SK-N-SH treated with all-trans-retinoic acid at 6 μM for 48 hours (cell line): ENCODE results near the gene INPP5E.

Source experiments
- ARNTL ChIP-seq: fragments of 450-650 bp; formaldehyde crosslinking; IDR thresholded peaks from 2 replicates; pipeline ENCODE4 v1.5.0; 2020; ENCODE audit warnings: low read depth, mild to moderate bottlenecking, moderate library complexity, borderline replicate concordance
- ESRRG ChIP-seq: fragments of 250-450 bp; sonication (Bioruptor Pico); IDR thresholded peaks from 2 replicates; pipeline ENCODE4 v1.6.1; 2021; ENCODE audit warnings: mild to moderate bottlenecking
- OSR1 ChIP-seq: fragments of 250-450 bp; sonication (Bioruptor Pico); IDR thresholded peaks from 2 replicates; pipeline ENCODE4 v1.8.0; 2022; ENCODE audit warnings: moderate library complexity, mild to moderate bottlenecking, inconsistent platforms
- PATZ1 ChIP-seq: fragments of 250-450 bp; sonication (Bioruptor Pico); IDR thresholded peaks from 2 replicates; pipeline ENCODE4 v1.8.0; 2020; ENCODE audit warnings: mild to moderate bottlenecking, moderate library complexity, borderline replicate concordance
- RARB ChIP-seq: fragments of 250-450 bp; sonication (Bioruptor Pico); IDR thresholded peaks from 2 replicates; pipeline ENCODE4 v1.8.0; 2021; ENCODE audit warnings: mild to moderate bottlenecking, moderate library complexity
- ZFP3 ChIP-seq: fragments of 250-450 bp; sonication (Bioruptor Pico); IDR thresholded peaks from 2 replicates; pipeline ENCODE4 v1.5.0; 2020; ENCODE audit warnings: mild to moderate bottlenecking, moderate library complexity
- ZNF70 ChIP-seq: fragments of 450-650 bp; formaldehyde crosslinking; IDR thresholded peaks from 2 replicates; pipeline ENCODE4 v1.5.0; 2020; ENCODE audit warnings: mild to moderate bottlenecking, moderate library complexity

GRCh38 chr9:136398286-136398685, 41.4 kb downstream of the INPP5E start:
- no peak for TF ChIP-seq OSR1 (CRISPR knock-in tag)
- no peak for TF ChIP-seq ZFP3 (CRISPR knock-in tag)
- TF ChIP-seq RARB (CRISPR knock-in tag) = no peak
- TF ChIP-seq ZNF70 (CRISPR knock-in tag) = no peak
- TF ChIP-seq ARNTL (CRISPR knock-in tag) = no peak
- no peak for TF ChIP-seq ESRRG
- no peak for TF ChIP-seq PATZ1 (CRISPR knock-in tag)
